GM12878 (cell line): Measurements from ENCODE around the gene SDK2. TPM values are rescaled to one million over a fixed set of nuclear protein-coding genes. Genes with fewer than 3 reads are reported as not detected.

Source experiments
- ATAC-seq: fragments of 200-7000 bp; cut with Tn5 transposase; 3 replicates; pipeline ENCODE4 v1.9.1; 2020; ENCODE audit warnings: mild to moderate bottlenecking, moderate library complexity
- BruUV-seq: library from RNA; stranded (reverse); fragments of 400-500 nt; replicated peaks from 2 replicates; lab custom pipeline; 2021; lab: Mats Ljungman, UMichigan
- CTCF ChIA-PET: fragments of 300-600 bp; sonication (Branson Sonifier 250); formaldehyde crosslinking; extraction: SDS; loops from one replicate; lab custom pipeline; 2021; ENCODE audit warnings: inconsistent platforms; lab: Yijun Ruan, JAX
- POLR2A ChIA-PET: fragments of 350-600 bp; formaldehyde crosslinking; extraction: SDS; loops from one replicate; lab custom pipeline; 2021; ENCODE audit warnings: inconsistent platforms; lab: Charles Lee
- RAD21 ChIA-PET: fragments of 300-600 bp; sonication (Branson Sonifier 250); formaldehyde crosslinking; loops from one replicate; lab custom pipeline; 2023; ENCODE audit warnings: antibody characterized with exemption; ENCODE audit not compliant: unreplicated experiment; lab: Charles Lee
- SMC1A ChIA-PET: fragments of 300-600 bp; sonication (Branson Sonifier 250); formaldehyde crosslinking; loops from one replicate; lab custom pipeline; 2023; ENCODE audit not compliant: unreplicated experiment, uncharacterized antibody; lab: Charles Lee
- DNase-seq: peaks from one replicate; pipeline ENCODE4 v3.0.0-alpha.2; 2011; ENCODE audit warnings: low read depth, low spot score
- FAIRE-seq: peaks from 3 replicates; lab custom pipeline; 2011; peaks lifted over from hg19 to GRCh38; lab: Jason Lieb, UNC
- H2AFZ ChIP-seq: 2 replicates; pipeline ENCODE4 v1.6.0; 2011; ENCODE audit warnings: low read depth, low read length, control low read depth; ENCODE audit not compliant: control insufficient read depth
- H3K27ac ChIP-seq: 2 replicates; pipeline ENCODE4 v1.5.1; 2011; ENCODE audit warnings: control low read depth; ENCODE audit not compliant: control insufficient read depth, insufficient read depth
- H3K27me3 ChIP-seq, 2 experiments: replicated peaks in 1 of 2; 2 replicates each; pipeline versions ENCODE4 v1.6.0 to v1.6.1; 2011; ENCODE audit warnings: low read length in 1 of 2; ENCODE audit not compliant: control insufficient read depth in 2 of 2, insufficient read depth in 2 of 2
- H3K36me3 ChIP-seq, 2 experiments: 2 replicates each; pipeline ENCODE4 v1.5.1; 2011; ENCODE audit warnings: low read length in 1 of 2; ENCODE audit not compliant: control insufficient read depth in 2 of 2, insufficient read depth in 2 of 2
- H3K4me1 ChIP-seq: 2 replicates; pipeline ENCODE4 v1.6.1; 2011; ENCODE audit warnings: mild to moderate bottlenecking, low read length, moderate library complexity, mixed read lengths; ENCODE audit not compliant: control insufficient read depth, insufficient read depth
- H3K4me2 ChIP-seq: 2 replicates; pipeline ENCODE4 v1.6.0; 2011; ENCODE audit warnings: control low read depth; ENCODE audit not compliant: control insufficient read depth, insufficient read depth
- H3K4me3 ChIP-seq: fragments of 200-600 bp; sonication (generic); 2 replicates; pipeline ENCODE4 v1.5.1; 2016
- H3K79me2 ChIP-seq: 2 replicates; pipeline ENCODE4 v1.6.0; 2011; ENCODE audit warnings: low read length; ENCODE audit not compliant: control insufficient read depth, insufficient read depth
- H3K9ac ChIP-seq: 2 replicates; pipeline ENCODE4 v1.8.0; 2011; ENCODE audit warnings: low read length, control low read depth, mixed read lengths; ENCODE audit not compliant: control insufficient read depth, insufficient read depth
- H3K9me3 ChIP-seq: replicated peaks from 3 replicates; pipeline ENCODE4 v1.5.1; 2011; ENCODE audit warnings: mild to moderate bottlenecking, low read length; ENCODE audit not compliant: control insufficient read depth, insufficient read depth
- H4K20me1 ChIP-seq: 2 replicates; pipeline ENCODE4 v1.6.0; 2011; ENCODE audit not compliant: control insufficient read depth, insufficient read depth
- CUX1 ChIP-seq: IDR thresholded peaks from 2 replicates; pipeline ENCODE4 v1.6.1; 2012; ENCODE audit warnings: improper control_type of control experiment, low read depth, low read length; ENCODE audit not compliant: insufficient replicate concordance
- ETV6 ChIP-seq, 2 experiments: fragments of 450-650 bp in 1 of 2; IDR thresholded peaks in 1 of 2; conservative IDR thresholded peaks in 1 of 2; 2 replicates each; pipeline ENCODE4 v1.6.1; 2014; ENCODE audit warnings: antibody characterized with exemption in 1 of 2, borderline replicate concordance in 1 of 2, low read depth in 1 of 2, mild to moderate bottlenecking in 1 of 2, moderate library complexity in 1 of 2
- GABPA ChIP-seq: IDR thresholded peaks from 2 replicates; pipeline ENCODE4 v1.6.1; 2014; ENCODE audit warnings: antibody characterized with exemption, low read depth, mild to moderate bottlenecking, inconsistent platforms
- IRF5 ChIP-seq: fragments of 450-650 bp; IDR thresholded peaks from 2 replicates; pipeline ENCODE4 v1.6.1; 2017; ENCODE audit warnings: borderline replicate concordance
- NR2C2 ChIP-seq: IDR thresholded peaks from 2 replicates; pipeline ENCODE4 v1.6.1; 2011; ENCODE audit warnings: borderline replicate concordance, low read depth; ENCODE audit not compliant: control insufficient read depth, insufficient read length
- PBX3 ChIP-seq: IDR thresholded peaks from 2 replicates; pipeline ENCODE4 v1.6.1; 2011; ENCODE audit warnings: mild to moderate bottlenecking, low read depth, low read length, moderate library complexity; ENCODE audit not compliant: insufficient replicate concordance
- POLR2AphosphoS2 ChIP-seq: IDR thresholded peaks from 2 replicates; pipeline ENCODE4 v1.6.1; 2011; ENCODE audit warnings: low read depth, mild to moderate bottlenecking, low read length, improper control_type of control experiment, moderate library complexity
- RELA ChIP-seq: fragments of 450-650 bp; IDR thresholded peaks from 2 replicates; pipeline ENCODE4 v1.8.0; 2014; ENCODE audit warnings: borderline replicate concordance; ENCODE audit not compliant: partially characterized antibody
- RUNX3 ChIP-seq: IDR thresholded peaks from 2 replicates; pipeline ENCODE4 v1.6.1; 2012; ENCODE audit warnings: low read length, inconsistent platforms
- SIX5 ChIP-seq: IDR thresholded peaks from 2 replicates; pipeline ENCODE4 v1.6.1; 2011; ENCODE audit warnings: mild to moderate bottlenecking, low read depth, low read length, moderate library complexity; ENCODE audit not compliant: severe bottlenecking
- TCF12 ChIP-seq: IDR thresholded peaks from 2 replicates; pipeline ENCODE4 v1.6.1; 2011; ENCODE audit warnings: low read depth, mild to moderate bottlenecking, low read length
- ZBED1 ChIP-seq: IDR thresholded peaks from 2 replicates; pipeline ENCODE4 v1.6.1; 2016; ENCODE audit warnings: borderline replicate concordance
- ZNF207 ChIP-seq: fragments of 450-650 bp; IDR thresholded peaks from 2 replicates; pipeline ENCODE4 v1.6.1; 2014; ENCODE audit warnings: antibody characterized with exemption, mild to moderate bottlenecking, borderline replicate concordance
- WGBS: methylation state at CpG from one replicate; pipeline ENCODE4 v1.1.6; 2016; ENCODE audit warnings: low lambda C conversion rate; ENCODE audit not compliant: insufficient replicate concordance, insufficient coverage; ENCODE audit errors: missing lambda C conversion rate; 5-methylcytosine and 5-hydroxymethylcytosine counted together
- in situ Hi-C: fragments of 300-500 bp; cut with MboI; formaldehyde crosslinking; loops from 9 replicates; pipeline ENCODE4 v1.14.3; 2018; ENCODE audit warnings: mixed read lengths
- intact Hi-C: fragments of 100-400 bp; cut with micrococcal nuclease; formaldehyde crosslinking; loops from one replicate; pipeline ENCODE4 v1.14.2; 2022; ENCODE audit not compliant: unreplicated experiment
- polyA plus RNA-seq, 11 experiments: library from polyadenylated mRNA; depleted of rRNA in 4 of 11; unstranded in 6 of 11; stranded (reverse) in 5 of 11; fragments of >200 nt; fragmentation: Nextera tagmentation in 4 of 11; fragmentation: Illumina TruSeq in 1 of 11; extraction: Ambion mirVana in 4 of 11; extraction: Trizol in 1 of 11; gene quantifications; 1 replicate in 1 of 11; 2 replicates in 10 of 11; pipeline versions ENCODE4 v1.2.1 to v1.2.3, GENCODE V29; 2011 to 2016; ENCODE audit warnings: inconsistent platforms in 2 of 11, missing spikeins in 2 of 11, low read depth in 1 of 11
- total RNA-seq, 4 experiments: library from RNA; depleted of rRNA in 3 of 4; stranded (reverse); fragments of >200 nt in 3 of 4; fragmentation: Illumina TruSeq in 1 of 4; extraction: Trizol in 1 of 4; gene quantifications; 2 replicates each; pipeline versions ENCODE4 v1.2.1 to v1.2.3, GENCODE V29; 2013 to 2021

Gene SDK2
- total and polyA plus RNA-seq, 10 of the 15 experiments (the other 5 are each of a cell fraction or from before 2014, with no cell fraction given), result 0.03 to 0.08 (median 0.03) TPM; not detected in 7

GRCh38 chr17:73376152-73376551 lies 268.1 kb downstream of the SDK2 start (continued):
- no peak for TF ChIP-seq CUX1
- no peak for TF ChIP-seq ETV6 (conservative IDR thresholded peaks at IDR 0.05 in 1 of 2, IDR thresholded peaks at IDR 0.05 in 1 of 2; ENCODE audit: borderline replicate concordance in 1 of 2, low read depth in 1 of 2)
- no peak for TF ChIP-seq SIX5
- TF ChIP-seq ZBED1, result no peak
- TF ChIP-seq, all 136 proteins: peak for 0

GRCh38 chr17:73371836-73372235 lies 272.4 kb downstream of the SDK2 start:
- BruUV-seq, result no TSS peak
- ATAC-seq, result no peak
- in situ Hi-C loops (loop anchor here (5.0 kb wide), 1 partner anchor 120 kb away; no protein-coding TSS in a partner anchor), intact Hi-C loops (loop anchor here (2.0 to 5.0 kb wide), 2 partner anchors 181 to 385 kb away; no protein-coding TSS in a partner anchor)
- Histone ChIP-seq H3K4me2 (no peak overlapping the region), H3K27ac (no peak overlapping the region), H3K9me3 (no peaks in the 10 kb centered on the region), H3K27me3 (peaks cover 0 to 2% of the 10 kb centered on the region in 2 experiments; a peak in 3 of 4 replicates), H3K4me1 (no peaks in the 10 kb centered on the region), H3K36me3 (no peaks in the 10 kb centered on the region), H3K9ac (no peak overlapping the region), H3K79me2 (no peaks in the 10 kb centered on the region), H3K4me3 (no peak overlapping the region), H4K20me1 (no peaks in the 10 kb centered on the region; the same call in 1 of the 2 replicates), H2AFZ (no peak overlapping the region)
- ChIA-PET RAD21 (interaction anchor here (0.8 to 10.5 kb wide), 7 partner anchors 16 to 645 kb away, joined by 4 to 218 read pairs (median 14); partner anchors contain the start of genes COG1 and CPSF4L), SMC1A (interaction anchor here (3.8 to 13.2 kb wide), 3 partner anchors 120 to 645 kb away, joined by 16 to 261 read pairs (median 56); no protein-coding TSS in a partner anchor), POLR2A (no interaction called here), CTCF (interaction anchor here (0.6 to 17.4 kb wide), 6 partner anchors 121 to 645 kb away, joined by 3 to 365 read pairs (median 6); no protein-coding TSS in a partner anchor)
- no peak for DNase-seq
- 34% methylated on average over 9 of the region's 9 CpGs for WGBS
- FAIRE-seq, result no peak
- no peak for TF ChIP-seq TCF12
- no peak for TF ChIP-seq IRF5
- no peak for TF ChIP-seq ZNF207
- TF ChIP-seq GABPA, result no peak
- no peak for TF ChIP-seq PBX3
- no peak for TF ChIP-seq POLR2AphosphoS2
- TF ChIP-seq RELA, result no peak
- no peak for TF ChIP-seq RUNX3
- no peak for TF ChIP-seq NR2C2
